Mesenteric fat pad (tissue), 1 donor: Measurements from ENCODE around the gene GNAO1. TPM values are rescaled to one million over a fixed set of nuclear protein-coding genes. Genes with fewer than 3 reads are reported as not detected.

ENCODE experiments used
- DNase-seq: peaks from one replicate; pipeline ENCODE4 v3.0.0-alpha.2; 2020; ENCODE audit warnings: low spot score
- long read RNA-seq: library from polyadenylated mRNA; unstranded; transcript quantifications from one replicate; pipeline ENCODE4 v2.0.0, GENCODE V29; 2020
- total RNA-seq: library from RNA; stranded (reverse); fragmentation: NEBNext Ultra II Directional; extraction: Animal tissue kit (Norgen Biotek cat#: 25700); gene quantifications from one replicate; pipeline ENCODE4 v1.2.1, GENCODE V29; 2021
- donor health status: DM: yes; HTN: yes; CAD: no.

Gene GNAO1
- total RNA-seq = 3.0 TPM
- long read RNA-seq = 0 reads

GRCh38 chr16:56191156-56191815 is at the start of gene GNAO1:
TSS of gene GNAO1 (plus strand) at chr16:56191489. CDS start at chr16:56192236, 747 bp downstream.
- no peak for DNase-seq

GRCh38 chr16:56143666-56144065 is 47.6 kb upstream of the GNAO1 start:
- no peak for DNase-seq

- no peak for DNase-seq
Measured at GRCh38 chr16:56145369-56145768, 45.9 kb upstream of the GNAO1 start.

- no peak for DNase-seq
Measured at GRCh38 chr16:56151621-56152020, 39.7 kb upstream of the GNAO1 start.

- no peak for DNase-seq
Measured at GRCh38 chr16:56161658-56162057, 29.6 kb upstream of the GNAO1 start.

GRCh38 chr16:56163089-56163488 is 28.2 kb upstream of the GNAO1 start:
- DNase-seq = no peak

GRCh38 chr16:56163938-56164337 is 27.4 kb upstream of the GNAO1 start:
- DNase-seq = no peak

- DNase-seq = no peak
Measured at GRCh38 chr16:56164636-56165035, 26.7 kb upstream of the GNAO1 start.

- no peak for DNase-seq
Measured at GRCh38 chr16:56174411-56174810, 16.9 kb upstream of the GNAO1 start.

GRCh38 chr16:56181401-56181800 is 9.9 kb upstream of the GNAO1 start:
- no peak for DNase-seq

GRCh38 chr16:56183266-56183665 is 8.0 kb upstream of the GNAO1 start:
- no peak for DNase-seq

- no peak for DNase-seq
Measured at GRCh38 chr16:56190048-56190676, 1.1 kb upstream of the GNAO1 start.

GRCh38 chr16:56190677-56191155 is 573 bp upstream of the GNAO1 start:
- DNase-seq = no peak

GRCh38 chr16:56191835-56192634 is 746 bp downstream of the GNAO1 start:
- DNase-seq = no peak

GRCh38 chr16:56192635-56192945 is 1.3 kb downstream of the GNAO1 start:
- DNase-seq = no peak

- no peak for DNase-seq
Measured at GRCh38 chr16:56192986-56193945, 2.0 kb downstream of the GNAO1 start.

GRCh38 chr16:56193951-56194726 is 2.9 kb downstream of the GNAO1 start:
- DNase-seq = no peak

- DNase-seq = no peak
Measured at GRCh38 chr16:56195151-56195550, 3.9 kb downstream of the GNAO1 start.

- no peak for DNase-seq
Measured at GRCh38 chr16:56196381-56196780, 5.1 kb downstream of the GNAO1 start.
